SH-SY5Y (cell line): ENCODE measurements around the gene SBNO2.

Source experiments
- GATA2 ChIP-seq: IDR thresholded peaks from 2 replicates; pipeline ENCODE4 v1.6.1; 2011; ENCODE audit warnings: mild to moderate bottlenecking, low read depth, low read length
- GATA3 ChIP-seq: IDR thresholded peaks from 2 replicates; pipeline ENCODE4 v1.6.1; 2011; ENCODE audit warnings: low read depth, mild to moderate bottlenecking, low read length, moderate library complexity

The SBNO2 gene

GRCh38 chr19:1101337-1101698 lies 72.8 kb downstream of the SBNO2 start:
- TF ChIP-seq GATA3 = no peak
- no peak for TF ChIP-seq GATA2

GRCh38 chr19:1098177-1099051 lies 75.7 kb downstream of the SBNO2 start:
- TF ChIP-seq GATA3 (no peak), GATA2 (no peak)

- TF ChIP-seq GATA3 (no peak), GATA2 (no peak)
Measured at GRCh38 chr19:1097810-1098176, 76.3 kb downstream of the SBNO2 start.

- no peak for TF ChIP-seq GATA3
- TF ChIP-seq GATA2 = no peak
Measured at GRCh38 chr19:1094978-1095701, 78.9 kb downstream of the SBNO2 start, which contains the start of gene POLR2E. Gene POLR2E (minus strand): TSS chr19:1095375. CDS start chr19:1095315, 60 bp downstream.

GRCh38 chr19:1094655-1094977 lies 79.5 kb downstream of the SBNO2 start:
- no peak for TF ChIP-seq GATA3
- TF ChIP-seq GATA2 = no peak

GRCh38 chr19:1093811-1094553 lies 80.1 kb downstream of the SBNO2 start:
- TF ChIP-seq GATA2 (no peak), GATA3 (no peak)

- TF ChIP-seq GATA3 (no peak), GATA2 (no peak)
Measured at GRCh38 chr19:1093330-1093729, 80.7 kb downstream of the SBNO2 start.

- TF ChIP-seq GATA2 = no peak
- TF ChIP-seq GATA3 = no peak
Measured at GRCh38 chr19:1091544-1092175, 82.4 kb downstream of the SBNO2 start.

GRCh38 chr19:1090731-1091543 lies 83.1 kb downstream of the SBNO2 start:
- TF ChIP-seq GATA3 (no peak), GATA2 (no peak)

GRCh38 chr19:1089891-1090290 lies 84.2 kb downstream of the SBNO2 start:
- TF ChIP-seq GATA2 (no peak), GATA3 (no peak)

GRCh38 chr19:1089126-1089771 lies 84.8 kb downstream of the SBNO2 start:
- TF ChIP-seq GATA3 (no peak), GATA2 (no peak)

- TF ChIP-seq GATA2 (no peak), GATA3 (no peak)
Measured at GRCh38 chr19:1088416-1089010, 85.6 kb downstream of the SBNO2 start.
